SH-SY5Y (cell line): ENCODE results near the gene SLC26A9.

Experiments
- GATA2 ChIP-seq: IDR thresholded peaks from 2 replicates; pipeline ENCODE4 v1.6.1; 2011; ENCODE audit warnings: mild to moderate bottlenecking, low read depth, low read length
- GATA3 ChIP-seq: IDR thresholded peaks from 2 replicates; pipeline ENCODE4 v1.6.1; 2011; ENCODE audit warnings: low read depth, mild to moderate bottlenecking, low read length, moderate library complexity

- TF ChIP-seq GATA3: no peak
- no peak for TF ChIP-seq GATA2
These were observed 20.4 kb downstream of the SLC26A9 start for GRCh38 chr1:205922806-205923205.
